ENCODE results near the gene CORIN.
"Not testable (repeated sequence)": the region's sequence is repeated elsewhere in the genome, so short reads cannot be mapped to it uniquely, and the experiment has no call there.

The CORIN gene

GRCh38 chr4:47720787-47721186 is 117.1 kb downstream of the CORIN start:
- DNase-seq = no peak

GRCh38 chr4:47719576-47719975 is 118.3 kb downstream of the CORIN start:
- no peak for DNase-seq

DNA sequence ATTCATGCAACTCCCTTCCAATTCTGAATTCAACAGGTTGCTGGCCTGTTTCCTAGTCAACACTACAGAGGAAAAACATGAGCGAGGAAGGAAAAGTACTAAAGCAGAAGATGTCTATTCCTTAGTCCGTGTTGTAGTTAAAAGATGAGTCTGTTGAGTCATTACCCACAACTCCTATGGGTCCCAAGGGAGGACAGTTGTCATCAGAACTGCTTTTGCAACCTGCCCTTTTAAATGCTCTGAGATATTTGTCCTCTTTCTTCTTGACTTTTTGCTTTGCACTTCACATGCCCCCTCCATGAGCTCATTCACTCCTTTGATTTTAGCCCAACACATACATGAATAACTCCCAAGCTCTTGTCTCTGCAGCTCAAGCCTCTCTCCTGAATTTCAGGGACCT is 119.2 kb downstream of the CORIN start:
- DNase-seq = no peak

GRCh38 chr4:47717188-47717587 is 120.7 kb downstream of the CORIN start:
- DNase-seq = no peak

GRCh38 chr4:47715716-47716416 is 122.0 kb downstream of the CORIN start:
- DNase-seq = no peak

DNA sequence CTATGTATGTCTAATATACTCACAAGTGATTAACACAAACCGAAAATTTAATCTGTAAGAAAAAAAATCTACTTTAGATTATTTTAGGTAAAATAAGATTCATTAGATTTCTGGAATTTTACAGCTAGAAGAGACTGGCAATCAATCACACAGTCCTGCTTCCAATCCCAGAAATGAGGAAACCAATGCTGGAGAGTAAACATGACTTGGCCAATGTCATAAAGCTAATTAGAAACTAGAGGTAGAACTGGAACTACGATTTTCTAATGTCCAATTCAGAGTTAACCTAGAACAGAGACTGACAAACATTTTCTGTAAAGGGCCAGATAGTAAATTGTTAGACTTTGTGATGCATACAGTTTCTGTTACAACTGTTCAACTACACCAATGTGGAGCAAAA is 123.6 kb downstream of the CORIN start:
- DNase-seq = no peak

DNA sequence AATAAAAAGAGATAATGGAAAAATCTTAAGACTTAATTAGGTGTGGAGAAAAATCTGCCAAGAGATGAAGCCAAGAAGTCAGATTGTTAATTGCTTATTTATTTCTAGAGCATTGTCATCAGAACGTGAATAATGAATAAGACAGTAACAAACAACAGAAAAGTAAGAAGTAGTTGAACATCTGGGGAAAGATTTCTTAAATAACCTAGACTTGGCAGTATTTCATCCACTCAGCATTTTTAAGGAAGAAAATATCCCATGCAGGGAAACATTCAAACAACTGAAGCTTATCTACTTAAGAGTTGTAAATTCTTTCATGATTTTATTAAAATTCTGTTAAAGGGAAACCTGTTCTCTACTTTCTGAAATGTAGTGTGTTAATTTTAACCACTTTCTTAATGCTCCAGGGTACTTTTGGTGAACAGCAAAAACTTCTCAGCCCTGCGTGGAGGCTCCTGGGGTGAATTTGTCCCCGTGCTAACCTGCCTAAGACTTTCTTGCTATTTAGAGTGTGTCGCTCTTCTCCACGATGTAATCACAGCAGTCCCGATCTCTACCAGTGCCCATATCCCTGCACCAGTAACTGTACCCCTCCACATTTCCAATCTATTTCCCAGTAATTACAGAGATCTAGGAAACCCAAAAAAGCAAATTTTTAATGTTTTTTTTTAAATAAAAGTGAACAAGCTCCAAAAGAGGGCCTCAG is 124.6 kb downstream of the CORIN start:
- no peak for DNase-seq

DNA sequence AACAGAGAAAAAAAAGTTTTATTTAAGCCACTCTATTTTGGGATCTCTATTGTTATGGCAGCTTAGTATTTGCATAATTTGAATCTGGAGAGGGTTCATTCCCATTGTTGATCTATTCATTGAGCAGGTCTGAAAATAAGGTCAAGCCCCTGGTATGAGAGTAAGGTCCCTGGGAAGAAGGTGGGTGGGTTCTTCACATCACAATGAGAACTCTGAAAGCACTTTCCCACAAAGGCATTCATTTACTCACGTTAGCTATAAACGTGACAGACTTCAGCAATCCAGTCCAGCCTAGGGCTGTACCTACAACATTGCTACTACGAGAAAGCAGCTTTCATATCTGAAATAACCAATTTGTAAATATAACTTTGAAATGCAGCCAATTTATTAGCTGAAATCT is 126.2 kb downstream of the CORIN start:
- no peak for DNase-seq

DNA sequence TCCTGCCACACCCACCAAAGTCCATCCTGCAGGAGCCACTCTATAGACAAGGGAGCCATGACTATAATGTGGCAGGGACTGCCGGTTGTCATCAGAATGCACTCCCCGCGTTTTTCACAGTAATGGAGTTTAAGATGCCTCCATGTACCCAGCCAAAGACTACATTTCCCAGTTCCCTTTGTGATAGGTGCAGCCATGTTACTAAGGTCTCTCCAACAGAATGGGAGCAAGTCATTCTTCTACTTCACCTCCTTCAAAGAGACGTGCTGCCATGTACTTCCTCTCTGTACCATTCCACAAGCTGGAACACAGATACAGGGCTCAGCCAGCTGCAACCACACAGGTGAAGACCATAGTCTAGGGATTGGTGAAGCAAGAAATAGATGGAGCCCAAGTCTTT is 126.7 kb downstream of the CORIN start:
- DNase-seq = no peak

GRCh38 chr4:47706352-47706751 is 131.5 kb downstream of the CORIN start:
- not testable (repeated sequence) for DNase-seq

DNA sequence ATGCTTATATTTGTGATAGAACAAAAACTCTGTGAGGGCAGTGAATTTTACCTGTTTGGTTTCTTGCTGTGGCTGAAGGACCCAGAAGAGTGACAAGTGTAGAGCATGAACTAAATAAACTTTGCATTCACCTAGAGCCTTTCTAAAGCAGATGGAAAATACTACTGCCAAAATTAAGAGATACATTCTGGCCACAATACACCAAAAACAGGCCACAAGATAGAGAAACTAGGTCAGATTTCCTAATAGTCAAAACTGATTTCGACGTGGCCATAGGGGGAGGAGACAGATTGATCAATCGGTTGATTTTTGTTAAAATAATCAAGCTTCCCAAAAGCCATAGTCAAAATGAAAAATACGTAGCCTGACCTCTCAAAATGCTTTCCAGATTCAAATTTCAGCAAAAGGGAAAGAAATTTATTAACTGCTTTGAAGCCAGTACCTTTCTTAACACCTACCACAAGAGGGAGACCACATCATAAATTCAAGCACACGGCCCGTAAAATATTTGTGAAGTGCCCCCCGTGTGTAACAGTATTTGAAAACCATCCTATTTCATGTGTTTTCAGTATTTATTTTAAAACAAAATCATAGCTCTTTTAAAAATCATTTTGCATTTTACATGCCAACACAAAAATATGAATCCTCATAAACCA is 132.4 kb downstream of the CORIN start:
- DNase-seq = no peak

DNA sequence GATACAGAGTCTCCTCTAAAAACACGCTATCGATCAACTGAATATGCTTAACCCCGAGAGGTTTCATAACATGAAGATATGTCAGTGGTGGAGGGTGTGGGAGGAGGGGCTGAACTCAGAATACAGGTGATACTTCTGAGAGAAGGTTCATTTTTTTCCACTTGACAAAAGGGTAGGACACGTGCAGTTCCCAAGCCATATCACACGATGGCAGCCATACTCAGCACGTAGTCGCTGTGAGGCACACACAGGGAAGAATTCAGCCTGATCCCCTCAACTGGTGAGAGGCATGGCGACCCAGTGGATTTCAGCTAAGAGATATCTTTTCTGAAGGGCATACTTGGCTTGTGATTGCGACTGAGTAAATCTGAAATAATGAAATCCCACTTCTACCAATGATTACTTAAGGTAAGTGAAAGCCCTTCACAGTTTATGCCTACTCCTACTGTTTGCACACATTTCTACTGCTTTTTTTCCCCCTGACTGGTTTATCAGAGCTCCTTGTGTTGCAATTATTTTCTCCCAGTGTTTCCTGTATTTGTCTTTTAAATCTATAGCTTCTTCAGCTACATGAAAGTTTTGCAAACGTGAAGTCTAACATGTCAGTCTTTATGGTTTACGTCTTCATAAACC is 133.1 kb downstream of the CORIN start:
- no peak for DNase-seq

- no peak for DNase-seq
Measured at GRCh38 chr4:47703956-47704355, 133.9 kb downstream of the CORIN start.

- no peak for DNase-seq
Measured at GRCh38 chr4:47703008-47703407, 134.9 kb downstream of the CORIN start.

- no peak for DNase-seq
Measured at GRCh38 chr4:47701286-47701685, 136.6 kb downstream of the CORIN start.

DNA sequence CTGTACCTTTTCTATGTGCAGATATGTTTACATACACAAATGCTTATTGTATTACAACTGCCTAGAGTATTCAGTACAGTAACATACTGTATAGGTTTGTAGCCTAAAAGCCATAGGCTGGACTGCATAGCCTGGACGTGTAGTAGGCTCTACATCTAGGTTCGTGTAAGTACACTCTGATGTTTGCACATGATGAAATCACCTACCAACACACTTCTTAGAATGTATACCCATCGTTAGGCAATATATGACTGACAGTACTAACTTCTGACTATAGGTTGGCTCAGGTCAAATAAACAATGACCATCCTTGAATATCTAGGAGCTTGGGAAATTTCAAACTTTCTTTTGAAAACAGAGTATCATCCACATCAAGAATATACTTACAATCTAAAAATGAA is 139.0 kb downstream of the CORIN start:
- DNase-seq = no peak

DNA sequence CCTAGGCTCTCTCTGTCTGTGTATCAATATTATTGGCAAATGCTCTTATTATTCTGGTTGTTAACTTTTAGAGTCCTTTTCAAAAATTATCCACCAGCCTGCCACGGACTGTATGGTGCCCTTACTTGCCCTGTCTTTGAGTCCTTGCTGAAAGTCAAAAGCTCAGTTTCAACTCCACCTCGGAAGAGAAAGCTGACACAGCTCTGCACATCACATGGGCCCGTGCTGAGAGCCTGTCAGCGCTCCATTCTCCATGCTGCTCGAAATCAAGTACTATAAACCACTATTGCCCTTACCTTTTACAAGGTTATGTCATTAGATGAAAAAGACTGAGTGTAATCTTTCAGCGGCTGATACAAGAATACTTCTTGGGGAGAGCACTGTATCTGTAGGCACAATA is 141.0 kb downstream of the CORIN start:
- DNase-seq = no peak

- no peak for DNase-seq
Measured at GRCh38 chr4:47695260-47695659, 142.6 kb downstream of the CORIN start.

DNA sequence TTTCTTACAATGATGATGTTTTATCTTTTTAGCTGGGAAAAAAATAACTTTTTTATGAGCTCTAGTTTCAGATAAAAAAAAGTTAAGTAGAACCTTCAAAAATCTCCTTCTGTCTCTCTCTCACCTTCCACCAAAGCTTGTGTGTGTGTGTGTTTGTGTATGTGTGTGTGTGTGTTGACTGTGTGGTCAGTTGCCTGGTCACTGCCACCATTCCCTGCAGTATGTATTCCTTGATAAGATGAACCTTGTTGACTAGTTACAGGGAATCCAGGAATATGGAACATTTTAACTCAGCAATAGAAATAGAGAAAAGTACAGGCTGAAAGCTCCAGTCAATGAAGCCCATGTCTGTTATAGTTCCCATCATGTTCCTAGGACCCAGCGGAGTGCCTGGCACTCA is 143.5 kb downstream of the CORIN start:
- no peak for DNase-seq

DNA sequence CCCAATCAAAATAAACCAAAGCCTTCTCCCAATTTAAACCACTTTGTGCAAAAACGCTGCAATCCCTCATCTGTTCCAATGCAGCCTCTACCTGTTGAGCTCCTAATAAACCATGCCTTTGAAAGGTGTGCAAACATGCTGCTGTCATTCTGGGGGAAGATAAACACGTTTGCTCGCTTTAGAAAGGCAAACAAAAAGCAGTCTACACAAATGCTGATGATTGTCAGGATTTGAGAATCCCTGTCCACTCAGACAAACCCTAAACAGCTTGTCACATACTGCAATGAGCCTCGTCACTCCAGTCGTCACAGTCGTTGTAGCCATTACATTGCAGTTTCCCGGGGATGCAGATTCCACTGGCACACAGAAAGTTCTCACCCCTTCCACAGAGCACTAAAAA is 145.2 kb downstream of the CORIN start:
- no peak for DNase-seq

- DNase-seq = not testable (repeated sequence)
Measured at GRCh38 chr4:47691757-47692383, 146.0 kb downstream of the CORIN start.

GRCh38 chr4:47690611-47691010 is 147.3 kb downstream of the CORIN start:
- no peak for DNase-seq

GRCh38 chr4:47686294-47686872 is 151.5 kb downstream of the CORIN start:
- DNase-seq = peak; percentile 50

Measured in central memory CD4-positive, alpha-beta T cell (primary cell).